ENCODE data around the gene CSN1S1. TPM values are rescaled to one million over a fixed set of nuclear protein-coding genes. Genes with fewer than 3 reads are reported as not detected.

The CSN1S1 gene
- total and polyA plus RNA-seq, 2 of the 13 experiments (the other 11 are each of a cell fraction or from before 2014, with no cell fraction given): not detected

DNA sequence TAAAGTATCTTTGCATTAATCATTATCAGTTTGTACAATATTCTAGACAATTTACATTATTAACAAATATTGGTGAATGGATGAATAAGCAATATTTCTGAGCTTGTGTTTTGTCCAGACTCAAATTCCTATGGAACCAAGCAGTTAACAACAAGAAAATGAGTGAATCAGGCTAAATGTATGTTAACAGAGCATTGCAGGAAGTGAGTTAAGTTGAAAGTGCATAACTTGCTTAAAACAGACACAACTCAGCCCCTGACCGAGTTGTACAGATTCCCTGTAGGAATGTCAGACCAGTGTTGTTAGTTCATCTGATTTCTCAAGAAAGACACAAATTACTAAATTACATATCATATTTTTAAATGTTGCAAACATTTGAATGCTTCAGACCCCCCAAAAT is 23.7 kb upstream of the CSN1S1 start (continued):
- TF ChIP-seq MBD4 (IDR thresholded peaks at IDR 0.05; ENCODE audit: borderline replicate concordance, low read length): no peak
- TF ChIP-seq, protein P1, sequence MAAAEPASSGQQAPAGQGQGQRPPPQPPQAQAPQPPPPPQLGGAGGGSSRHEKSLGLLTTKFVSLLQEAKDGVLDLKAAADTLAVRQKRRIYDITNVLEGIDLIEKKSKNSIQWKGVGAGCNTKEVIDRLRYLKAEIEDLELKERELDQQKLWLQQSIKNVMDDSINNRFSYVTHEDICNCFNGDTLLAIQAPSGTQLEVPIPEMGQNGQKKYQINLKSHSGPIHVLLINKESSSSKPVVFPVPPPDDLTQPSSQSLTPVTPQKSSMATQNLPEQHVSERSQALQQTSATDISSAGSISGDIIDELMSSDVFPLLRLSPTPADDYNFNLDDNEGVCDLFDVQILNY (CRISPR knock-in tag; conservative IDR thresholded peaks at IDR 0.05): no peak
- TF ChIP-seq CCAR2 (optimal IDR thresholded peaks at IDR 0.05; ENCODE audit: low read depth, low read length): no peak

DNA sequence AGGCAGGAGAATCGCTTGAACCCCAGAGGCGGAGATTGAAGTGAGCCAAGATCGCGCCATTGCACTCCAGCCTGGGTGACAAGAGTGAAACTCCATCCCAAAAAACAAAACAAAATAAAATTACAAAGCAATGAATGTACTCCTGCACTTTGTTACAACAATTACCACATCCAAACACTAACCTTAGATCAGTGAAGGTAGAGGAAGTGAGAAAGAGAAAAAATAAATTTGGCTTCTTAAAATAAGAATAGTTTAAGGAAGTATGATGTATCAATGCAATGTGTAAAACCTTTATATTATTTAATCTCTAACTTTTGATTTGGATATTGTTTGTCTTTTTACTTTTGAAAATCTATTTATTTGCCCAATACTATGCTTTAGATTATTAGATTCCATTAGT is 21.7 kb upstream of the CSN1S1 start:
- Histone ChIP-seq H3K9ac (ENCODE audit: insufficient read depth, low read depth, low read length) (no peak overlapping the region), H3K27ac (ENCODE audit: extremely low read length, insufficient read depth, low read length) (no peak overlapping the region), H3K79me2 (ENCODE audit: insufficient read depth, low read length) (no peaks in the 10 kb centered on the region), H3K4me1 (ENCODE audit: insufficient read depth, low read length) (no peaks in the 10 kb centered on the region), H3K27me3 (ENCODE audit: control insufficient read depth in 1 of 2, insufficient read depth in 2 of 2, low read length in 2 of 2) (no peaks in the 10 kb centered on the region), H3K9me3 (ENCODE audit: low read length) (peaks cover under 1% of the 10 kb centered on the region; the same call in 1 of the 2 replicates), H3K36me3 (replicated peaks in 1 of 2; ENCODE audit: control insufficient read depth in 1 of 2, insufficient read depth in 2 of 2, low read length in 2 of 2) (no peaks in the 10 kb centered on the region), H4K20me1 (ENCODE audit: insufficient read depth, low read length) (no peaks in the 10 kb centered on the region), H3K4me3 (replicated peaks in 1 of 3; ENCODE audit: insufficient read depth in 1 of 3, low read depth in 2 of 3, low read length in 3 of 3) (no peak overlapping the region), H2AFZ (ENCODE audit: low read length) (no peak overlapping the region), H3K4me2 (ENCODE audit: low read depth, low read length) (no peak overlapping the region)
- BruUV-seq (replicated peaks): no TSS peak
- CTCF ChIA-PET (ENCODE audit: low intra/inter-chr PET ratio, low total read pairs): no interaction called here
- DNase-seq (ENCODE audit: low spot score): no peak
- FAIRE-seq: no peak
- intact Hi-C loops (cut with micrococcal nuclease; ENCODE audit: unreplicated experiment) (no loop called here), in situ Hi-C loops (cut with HindIII; ENCODE audit: extremely low pct_ligation_motif_present, low pct_unique_long_range_greater_than_20kb) (no loop called here)
- WGBS (ENCODE audit: low lambda C conversion rate): 92% methylated on average over 4 of the region's 4 CpGs
- ATAC-seq: no peak
- no peak for TF ChIP-seq ONECUT2 (CRISPR knock-in tag; IDR thresholded peaks at IDR 0.05)
- no peak for TF ChIP-seq RCOR2 (CRISPR knock-in tag; IDR thresholded peaks at IDR 0.05)
- TF ChIP-seq, protein P2, sequence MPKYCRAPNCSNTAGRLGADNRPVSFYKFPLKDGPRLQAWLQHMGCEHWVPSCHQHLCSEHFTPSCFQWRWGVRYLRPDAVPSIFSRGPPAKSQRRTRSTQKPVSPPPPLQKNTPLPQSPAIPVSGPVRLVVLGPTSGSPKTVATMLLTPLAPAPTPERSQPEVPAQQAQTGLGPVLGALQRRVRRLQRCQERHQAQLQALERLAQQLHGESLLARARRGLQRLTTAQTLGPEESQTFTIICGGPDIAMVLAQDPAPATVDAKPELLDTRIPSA (CRISPR knock-in tag; IDR thresholded peaks at IDR 0.05; ENCODE audit: borderline replicate concordance): no peak
- TF ChIP-seq ZNF564 (CRISPR knock-in tag; IDR thresholded peaks at IDR 0.05): no peak
- TF ChIP-seq, protein P3, sequence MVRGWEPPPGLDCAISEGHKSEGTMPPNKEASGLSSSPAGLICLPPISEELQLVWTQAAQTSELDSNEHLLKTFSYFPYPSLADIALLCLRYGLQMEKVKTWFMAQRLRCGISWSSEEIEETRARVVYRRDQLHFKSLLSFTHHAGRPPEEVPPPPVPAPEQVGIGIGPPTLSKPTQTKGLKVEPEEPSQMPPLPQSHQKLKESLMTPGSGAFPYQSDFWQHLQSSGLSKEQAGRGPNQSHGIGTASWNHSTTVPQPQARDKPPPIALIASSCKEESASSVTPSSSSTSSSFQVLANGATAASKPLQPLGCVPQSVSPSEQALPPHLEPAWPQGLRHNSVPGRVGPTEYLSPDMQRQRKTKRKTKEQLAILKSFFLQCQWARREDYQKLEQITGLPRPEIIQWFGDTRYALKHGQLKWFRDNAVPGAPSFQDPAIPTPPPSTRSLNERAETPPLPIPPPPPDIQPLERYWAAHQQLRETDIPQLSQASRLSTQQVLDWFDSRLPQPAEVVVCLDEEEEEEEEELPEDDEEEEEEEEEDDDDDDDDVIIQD (CRISPR knock-in tag; IDR thresholded peaks at IDR 0.05; ENCODE audit: low read depth): no peak
- TF ChIP-seq, protein P4, sequence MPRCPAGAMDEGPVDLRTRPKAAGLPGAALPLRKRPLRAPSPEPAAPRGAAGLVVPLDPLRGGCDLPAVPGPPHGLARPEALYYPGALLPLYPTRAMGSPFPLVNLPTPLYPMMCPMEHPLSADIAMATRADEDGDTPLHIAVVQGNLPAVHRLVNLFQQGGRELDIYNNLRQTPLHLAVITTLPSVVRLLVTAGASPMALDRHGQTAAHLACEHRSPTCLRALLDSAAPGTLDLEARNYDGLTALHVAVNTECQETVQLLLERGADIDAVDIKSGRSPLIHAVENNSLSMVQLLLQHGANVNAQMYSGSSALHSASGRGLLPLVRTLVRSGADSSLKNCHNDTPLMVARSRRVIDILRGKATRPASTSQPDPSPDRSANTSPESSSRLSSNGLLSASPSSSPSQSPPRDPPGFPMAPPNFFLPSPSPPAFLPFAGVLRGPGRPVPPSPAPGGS (CRISPR knock-in tag; IDR thresholded peaks at IDR 0.05): no peak
- TF ChIP-seq PHF5A (CRISPR knock-in tag; IDR thresholded peaks at IDR 0.05; ENCODE audit: low read depth, unreplicated experiment): no peak
- TF ChIP-seq ZNF530 (CRISPR knock-in tag; IDR thresholded peaks at IDR 0.05; ENCODE audit: low read depth): no peak
- TF ChIP-seq PRPF4 (IDR thresholded peaks at IDR 0.05; ENCODE audit: low read depth, low read length, poor library complexity, severe bottlenecking): no peak
- no peak for TF ChIP-seq ELF1 (CRISPR knock-in tag; IDR thresholded peaks at IDR 0.05)
- POLR2A ChIA-PET: no interaction called here

All from HepG2 (cell line).